HEK293 (cell line): Measurements from ENCODE around the gene CYBA.

Experiments
- BCL11B ChIP-seq: fragments of 450-650 bp; formaldehyde crosslinking; IDR thresholded peaks from 2 replicates; pipeline ENCODE4 v1.5.1; 2016; ENCODE audit warnings: low read depth, missing biosample characterization, missing genetic modification characterization
- FEZF1 ChIP-seq: fragments of 450-650 bp; formaldehyde crosslinking; IDR thresholded peaks from 2 replicates; pipeline ENCODE4 v1.5.1; 2016; ENCODE audit warnings: missing biosample characterization, missing genetic modification characterization
- GFI1B ChIP-seq: fragments of 450-650 bp; formaldehyde crosslinking; IDR thresholded peaks from 2 replicates; pipeline ENCODE4 v1.5.1; 2016; ENCODE audit warnings: missing biosample characterization, missing genetic modification characterization
- HOXD13 ChIP-seq: sonication (generic); formaldehyde crosslinking; IDR thresholded peaks from 2 replicates; pipeline ENCODE4 v1.8.0; 2022; ENCODE audit warnings: missing genetic modification reagents, borderline replicate concordance
- KLF8 ChIP-seq: fragments of 450-650 bp; formaldehyde crosslinking; IDR thresholded peaks from 2 replicates; pipeline ENCODE4 v1.5.1; 2016; ENCODE audit warnings: missing biosample characterization, missing genetic modification characterization
- RBAK ChIP-seq: fragments of 450-650 bp; formaldehyde crosslinking; IDR thresholded peaks from 2 replicates; pipeline ENCODE4 v1.5.1; 2016; ENCODE audit warnings: missing biosample characterization, missing genetic modification characterization
- SP2 ChIP-seq: fragments of 450-650 bp; formaldehyde crosslinking; IDR thresholded peaks from 2 replicates; pipeline ENCODE4 v1.5.1; 2016; ENCODE audit warnings: missing biosample characterization, missing genetic modification characterization
- ZBTB1 ChIP-seq: fragments of 450-650 bp; formaldehyde crosslinking; IDR thresholded peaks from 2 replicates; pipeline ENCODE4 v1.5.1; 2016; ENCODE audit warnings: missing biosample characterization, missing genetic modification characterization
- ZFP69B ChIP-seq: fragments of 450-650 bp; formaldehyde crosslinking; IDR thresholded peaks from 2 replicates; pipeline ENCODE4 v1.5.1; 2016; ENCODE audit warnings: missing biosample characterization, missing genetic modification characterization
- ZNF133 ChIP-seq: fragments of 450-650 bp; formaldehyde crosslinking; IDR thresholded peaks from 2 replicates; pipeline ENCODE4 v1.5.1; 2016; ENCODE audit warnings: missing biosample characterization, missing genetic modification characterization
- ZNF155 ChIP-seq: fragments of 450-650 bp; formaldehyde crosslinking; IDR thresholded peaks from 2 replicates; pipeline ENCODE4 v1.5.1; 2016; ENCODE audit warnings: missing biosample characterization, missing genetic modification characterization
- ZNF169 ChIP-seq: fragments of 450-650 bp; formaldehyde crosslinking; IDR thresholded peaks from 2 replicates; pipeline ENCODE4 v1.5.1; 2016; ENCODE audit warnings: missing biosample characterization, missing genetic modification characterization
- ZNF335 ChIP-seq: fragments of 450-650 bp; formaldehyde crosslinking; conservative IDR thresholded peaks from 2 replicates; pipeline ENCODE4 v1.5.1; 2016; ENCODE audit warnings: missing biosample characterization, missing genetic modification characterization
- ZNF544 ChIP-seq: fragments of 450-650 bp; formaldehyde crosslinking; IDR thresholded peaks from 2 replicates; pipeline ENCODE4 v1.5.0; 2017; ENCODE audit warnings: missing biosample characterization, missing genetic modification characterization
- ZNF629 ChIP-seq: fragments of 450-650 bp; formaldehyde crosslinking; IDR thresholded peaks from 2 replicates; pipeline ENCODE4 v1.5.1; 2017; ENCODE audit warnings: missing biosample characterization, missing genetic modification characterization
- ZNF664 ChIP-seq: fragments of 450-650 bp; formaldehyde crosslinking; IDR thresholded peaks from 2 replicates; pipeline ENCODE4 v1.5.1; 2016; ENCODE audit warnings: missing biosample characterization, missing genetic modification characterization
- ZNF768 ChIP-seq: fragments of 450-650 bp; formaldehyde crosslinking; IDR thresholded peaks from 2 replicates; pipeline ENCODE4 v1.5.1; 2018; ENCODE audit warnings: missing biosample characterization, mild to moderate bottlenecking, missing genetic modification characterization
- ZNF785 ChIP-seq: fragments of 450-650 bp; formaldehyde crosslinking; IDR thresholded peaks from 2 replicates; pipeline ENCODE4 v1.5.1; 2016; ENCODE audit warnings: missing biosample characterization, missing genetic modification characterization
- TF ChIP-seq, protein P1 (sequence below): fragments of 450-650 bp; formaldehyde crosslinking; IDR thresholded peaks from 2 replicates; pipeline ENCODE4 v1.5.1; 2017; ENCODE audit warnings: missing biosample characterization, missing genetic modification characterization
- TF ChIP-seq, protein P2 (sequence below): fragments of 450-650 bp; formaldehyde crosslinking; IDR thresholded peaks from 2 replicates; pipeline ENCODE4 v1.5.1; 2016; ENCODE audit warnings: missing biosample characterization, missing genetic modification characterization
- TF ChIP-seq, protein P3 (sequence below): fragments of 450-650 bp; formaldehyde crosslinking; IDR thresholded peaks from 2 replicates; pipeline ENCODE4 v1.5.1; 2016; ENCODE audit warnings: missing biosample characterization, missing genetic modification characterization, low read depth
- TF ChIP-seq, protein P4 (sequence below): fragments of 450-650 bp; formaldehyde crosslinking; IDR thresholded peaks from 2 replicates; pipeline ENCODE4 v1.5.1; 2016; ENCODE audit warnings: missing biosample characterization, missing genetic modification characterization, borderline replicate concordance
- TF ChIP-seq, protein P5 (sequence below): fragments of 450-650 bp; formaldehyde crosslinking; IDR thresholded peaks from 2 replicates; pipeline ENCODE4 v1.5.1; 2017; ENCODE audit warnings: missing biosample characterization, missing genetic modification characterization
- TF ChIP-seq, protein P6 (sequence below): fragments of 450-650 bp; formaldehyde crosslinking; IDR thresholded peaks from 2 replicates; pipeline ENCODE4 v1.5.1; 2016; ENCODE audit warnings: missing biosample characterization, missing genetic modification characterization

CYBA gene

DNA sequence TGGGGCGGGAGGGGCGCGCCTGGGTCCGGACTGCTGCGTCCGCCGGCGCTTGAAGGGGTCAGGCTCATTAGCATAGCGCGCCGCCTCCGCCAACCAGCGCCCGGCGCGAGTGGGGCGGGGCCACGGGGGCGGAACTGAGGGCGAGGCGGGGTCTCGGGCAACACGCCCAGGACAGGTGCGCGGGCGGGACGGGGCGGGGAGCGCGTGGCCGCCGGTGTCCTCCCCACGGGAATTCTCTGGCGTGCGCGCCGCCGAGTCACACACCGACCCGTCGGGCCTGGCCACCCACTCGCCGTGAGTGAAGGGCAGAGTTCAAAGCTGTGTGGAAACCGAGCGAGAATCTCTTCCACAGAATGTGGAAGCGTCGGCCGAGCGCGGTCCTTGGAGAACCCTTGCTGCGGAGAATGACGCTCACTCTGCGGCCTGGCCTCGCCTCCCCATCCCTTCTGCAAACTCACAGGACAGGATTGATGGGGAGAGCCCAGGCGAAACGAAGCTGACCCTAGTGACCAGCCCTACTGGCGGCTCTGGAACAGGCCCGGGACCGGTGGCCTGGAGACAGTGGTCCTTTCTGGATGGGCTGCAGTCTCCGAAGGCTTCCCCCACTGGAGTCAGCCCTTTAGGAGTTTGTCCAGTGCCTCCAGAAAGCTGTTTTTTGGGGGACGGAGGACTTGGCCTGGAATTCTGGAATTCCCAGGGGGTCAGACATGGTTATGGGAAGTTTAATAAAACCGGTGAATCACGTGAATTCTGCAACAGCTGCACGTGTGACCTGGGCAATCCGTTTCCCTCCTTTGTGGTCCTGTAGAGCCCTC lies 35.8 kb upstream of the CYBA start, which contains the start of gene SNAI3 (continued):
- TF ChIP-seq FEZF1 (tag by site-specific recombination) (no peak), ZNF664 (no peak), RBAK (no peak), ZNF133 (tag by site-specific recombination) (no peak), KLF8 (tag by site-specific recombination) (no peak; the same call in 1 of the 2 replicates), BCL11B (tag by site-specific recombination) (no peak), ZNF629 (tag by site-specific recombination) (no peak), ZNF169 (tag by site-specific recombination) (no peak), ZNF768 (tag by site-specific recombination) (no peak), SP2 (tag by site-specific recombination) (peak; percentile 64), ZNF785 (tag by site-specific recombination) (no peak), HOXD13 (no peak), ZNF544 (tag by site-specific recombination) (no peak), GFI1B (tag by site-specific recombination) (no peak), ZNF335 (tag by site-specific recombination) (peak; percentile 45; the same call in 1 of the 2 replicates), ZFP69B (no peak), ZBTB1 (tag by site-specific recombination) (no peak), ZNF155 (tag by site-specific recombination) (no peak)
- TF ChIP-seq, protein P1, sequence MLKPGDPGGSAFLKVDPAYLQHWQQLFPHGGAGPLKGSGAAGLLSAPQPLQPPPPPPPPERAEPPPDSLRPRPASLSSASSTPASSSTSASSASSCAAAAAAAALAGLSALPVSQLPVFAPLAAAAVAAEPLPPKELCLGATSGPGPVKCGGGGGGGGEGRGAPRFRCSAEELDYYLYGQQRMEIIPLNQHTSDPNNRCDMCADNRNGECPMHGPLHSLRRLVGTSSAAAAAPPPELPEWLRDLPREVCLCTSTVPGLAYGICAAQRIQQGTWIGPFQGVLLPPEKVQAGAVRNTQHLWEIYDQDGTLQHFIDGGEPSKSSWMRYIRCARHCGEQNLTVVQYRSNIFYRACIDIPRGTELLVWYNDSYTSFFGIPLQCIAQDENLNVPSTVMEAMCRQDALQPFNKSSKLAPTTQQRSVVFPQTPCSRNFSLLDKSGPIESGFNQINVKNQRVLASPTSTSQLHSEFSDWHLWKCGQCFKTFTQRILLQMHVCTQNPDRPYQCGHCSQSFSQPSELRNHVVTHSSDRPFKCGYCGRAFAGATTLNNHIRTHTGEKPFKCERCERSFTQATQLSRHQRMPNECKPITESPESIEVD (tag by site-specific recombination): no peak
- TF ChIP-seq, protein P2, sequence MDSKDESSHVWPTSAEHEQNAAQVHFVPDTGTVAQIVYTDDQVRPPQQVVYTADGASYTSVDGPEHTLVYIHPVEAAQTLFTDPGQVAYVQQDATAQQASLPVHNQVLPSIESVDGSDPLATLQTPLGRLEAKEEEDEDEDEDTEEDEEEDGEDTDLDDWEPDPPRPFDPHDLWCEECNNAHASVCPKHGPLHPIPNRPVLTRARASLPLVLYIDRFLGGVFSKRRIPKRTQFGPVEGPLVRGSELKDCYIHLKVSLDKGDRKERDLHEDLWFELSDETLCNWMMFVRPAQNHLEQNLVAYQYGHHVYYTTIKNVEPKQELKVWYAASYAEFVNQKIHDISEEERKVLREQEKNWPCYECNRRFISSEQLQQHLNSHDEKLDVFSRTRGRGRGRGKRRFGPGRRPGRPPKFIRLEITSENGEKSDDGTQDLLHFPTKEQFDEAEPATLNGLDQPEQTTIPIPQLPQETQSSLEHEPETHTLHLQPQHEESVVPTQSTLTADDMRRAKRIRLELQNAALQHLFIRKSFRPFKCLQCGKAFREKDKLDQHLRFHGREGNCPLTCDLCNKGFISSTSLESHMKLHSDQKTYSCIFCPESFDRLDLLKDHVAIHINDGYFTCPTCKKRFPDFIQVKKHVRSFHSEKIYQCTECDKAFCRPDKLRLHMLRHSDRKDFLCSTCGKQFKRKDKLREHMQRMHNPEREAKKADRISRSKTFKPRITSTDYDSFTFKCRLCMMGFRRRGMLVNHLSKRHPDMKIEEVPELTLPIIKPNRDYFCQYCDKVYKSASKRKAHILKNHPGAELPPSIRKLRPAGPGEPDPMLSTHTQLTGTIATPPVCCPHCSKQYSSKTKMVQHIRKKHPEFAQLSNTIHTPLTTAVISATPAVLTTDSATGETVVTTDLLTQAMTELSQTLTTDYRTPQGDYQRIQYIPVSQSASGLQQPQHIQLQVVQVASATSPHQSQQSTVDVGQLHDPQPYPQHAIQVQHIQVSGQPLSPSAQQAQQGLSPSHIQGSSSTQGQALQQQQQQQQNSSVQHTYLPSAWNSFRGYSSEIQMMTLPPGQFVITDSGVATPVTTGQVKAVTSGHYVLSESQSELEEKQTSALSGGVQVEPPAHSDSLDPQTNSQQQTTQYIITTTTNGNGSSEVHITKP (tag by site-specific recombination): 0 out of 2 replicates have a peak, but pooled peaks have one; percentile 1
- TF ChIP-seq, protein P3, sequence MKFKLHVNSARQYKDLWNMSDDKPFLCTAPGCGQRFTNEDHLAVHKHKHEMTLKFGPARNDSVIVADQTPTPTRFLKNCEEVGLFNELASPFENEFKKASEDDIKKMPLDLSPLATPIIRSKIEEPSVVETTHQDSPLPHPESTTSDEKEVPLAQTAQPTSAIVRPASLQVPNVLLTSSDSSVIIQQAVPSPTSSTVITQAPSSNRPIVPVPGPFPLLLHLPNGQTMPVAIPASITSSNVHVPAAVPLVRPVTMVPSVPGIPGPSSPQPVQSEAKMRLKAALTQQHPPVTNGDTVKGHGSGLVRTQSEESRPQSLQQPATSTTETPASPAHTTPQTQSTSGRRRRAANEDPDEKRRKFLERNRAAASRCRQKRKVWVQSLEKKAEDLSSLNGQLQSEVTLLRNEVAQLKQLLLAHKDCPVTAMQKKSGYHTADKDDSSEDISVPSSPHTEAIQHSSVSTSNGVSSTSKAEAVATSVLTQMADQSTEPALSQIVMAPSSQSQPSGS (tag by site-specific recombination): no peak
- TF ChIP-seq, protein P4, sequence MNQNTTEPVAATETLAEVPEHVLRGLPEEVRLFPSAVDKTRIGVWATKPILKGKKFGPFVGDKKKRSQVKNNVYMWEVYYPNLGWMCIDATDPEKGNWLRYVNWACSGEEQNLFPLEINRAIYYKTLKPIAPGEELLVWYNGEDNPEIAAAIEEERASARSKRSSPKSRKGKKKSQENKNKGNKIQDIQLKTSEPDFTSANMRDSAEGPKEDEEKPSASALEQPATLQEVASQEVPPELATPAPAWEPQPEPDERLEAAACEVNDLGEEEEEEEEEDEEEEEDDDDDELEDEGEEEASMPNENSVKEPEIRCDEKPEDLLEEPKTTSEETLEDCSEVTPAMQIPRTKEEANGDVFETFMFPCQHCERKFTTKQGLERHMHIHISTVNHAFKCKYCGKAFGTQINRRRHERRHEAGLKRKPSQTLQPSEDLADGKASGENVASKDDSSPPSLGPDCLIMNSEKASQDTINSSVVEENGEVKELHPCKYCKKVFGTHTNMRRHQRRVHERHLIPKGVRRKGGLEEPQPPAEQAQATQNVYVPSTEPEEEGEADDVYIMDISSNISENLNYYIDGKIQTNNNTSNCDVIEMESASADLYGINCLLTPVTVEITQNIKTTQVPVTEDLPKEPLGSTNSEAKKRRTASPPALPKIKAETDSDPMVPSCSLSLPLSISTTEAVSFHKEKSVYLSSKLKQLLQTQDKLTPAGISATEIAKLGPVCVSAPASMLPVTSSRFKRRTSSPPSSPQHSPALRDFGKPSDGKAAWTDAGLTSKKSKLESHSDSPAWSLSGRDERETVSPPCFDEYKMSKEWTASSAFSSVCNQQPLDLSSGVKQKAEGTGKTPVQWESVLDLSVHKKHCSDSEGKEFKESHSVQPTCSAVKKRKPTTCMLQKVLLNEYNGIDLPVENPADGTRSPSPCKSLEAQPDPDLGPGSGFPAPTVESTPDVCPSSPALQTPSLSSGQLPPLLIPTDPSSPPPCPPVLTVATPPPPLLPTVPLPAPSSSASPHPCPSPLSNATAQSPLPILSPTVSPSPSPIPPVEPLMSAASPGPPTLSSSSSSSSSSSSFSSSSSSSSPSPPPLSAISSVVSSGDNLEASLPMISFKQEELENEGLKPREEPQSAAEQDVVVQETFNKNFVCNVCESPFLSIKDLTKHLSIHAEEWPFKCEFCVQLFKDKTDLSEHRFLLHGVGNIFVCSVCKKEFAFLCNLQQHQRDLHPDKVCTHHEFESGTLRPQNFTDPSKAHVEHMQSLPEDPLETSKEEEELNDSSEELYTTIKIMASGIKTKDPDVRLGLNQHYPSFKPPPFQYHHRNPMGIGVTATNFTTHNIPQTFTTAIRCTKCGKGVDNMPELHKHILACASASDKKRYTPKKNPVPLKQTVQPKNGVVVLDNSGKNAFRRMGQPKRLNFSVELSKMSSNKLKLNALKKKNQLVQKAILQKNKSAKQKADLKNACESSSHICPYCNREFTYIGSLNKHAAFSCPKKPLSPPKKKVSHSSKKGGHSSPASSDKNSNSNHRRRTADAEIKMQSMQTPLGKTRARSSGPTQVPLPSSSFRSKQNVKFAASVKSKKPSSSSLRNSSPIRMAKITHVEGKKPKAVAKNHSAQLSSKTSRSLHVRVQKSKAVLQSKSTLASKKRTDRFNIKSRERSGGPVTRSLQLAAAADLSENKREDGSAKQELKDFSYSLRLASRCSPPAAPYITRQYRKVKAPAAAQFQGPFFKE: no peak
- TF ChIP-seq, protein P5, sequence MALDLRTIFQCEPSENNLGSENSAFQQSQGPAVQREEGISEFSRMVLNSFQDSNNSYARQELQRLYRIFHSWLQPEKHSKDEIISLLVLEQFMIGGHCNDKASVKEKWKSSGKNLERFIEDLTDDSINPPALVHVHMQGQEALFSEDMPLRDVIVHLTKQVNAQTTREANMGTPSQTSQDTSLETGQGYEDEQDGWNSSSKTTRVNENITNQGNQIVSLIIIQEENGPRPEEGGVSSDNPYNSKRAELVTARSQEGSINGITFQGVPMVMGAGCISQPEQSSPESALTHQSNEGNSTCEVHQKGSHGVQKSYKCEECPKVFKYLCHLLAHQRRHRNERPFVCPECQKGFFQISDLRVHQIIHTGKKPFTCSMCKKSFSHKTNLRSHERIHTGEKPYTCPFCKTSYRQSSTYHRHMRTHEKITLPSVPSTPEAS (tag by site-specific recombination): no peak
- TF ChIP-seq, protein P6, sequence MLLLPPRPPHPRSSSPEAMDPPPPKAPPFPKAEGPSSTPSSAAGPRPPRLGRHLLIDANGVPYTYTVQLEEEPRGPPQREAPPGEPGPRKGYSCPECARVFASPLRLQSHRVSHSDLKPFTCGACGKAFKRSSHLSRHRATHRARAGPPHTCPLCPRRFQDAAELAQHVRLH (tag by site-specific recombination): no peak
